Skin of body (tissue), 2 donors: ENCODE data around the gene LIMS2. TPM values are rescaled to one million over a fixed set of nuclear protein-coding genes. Genes with fewer than 3 reads are reported as not detected.

Experiments
- DNase-seq: peaks from one replicate; lab custom pipeline; 2025; lab: John Stamatoyannopoulos, UW
- total RNA-seq: library from RNA; depleted of rRNA; stranded (reverse); fragments of >200 nt; gene quantifications from one replicate; pipeline ENCODE4 v1.2.3, GENCODE V29; 2014

Gene LIMS2
- total RNA-seq, result 3.8 TPM

GRCh38 chr2:127675331-127676261 lies at the start of gene LIMS2:
Gene LIMS2, minus strand, starts transcription at chr2:127675530. Its CDS starts 506 bp downstream, at chr2:127675024.
- no peak for DNase-seq

- no peak for DNase-seq
Measured at GRCh38 chr2:127722807-127723206, 47.5 kb upstream of the LIMS2 start.

- no peak for DNase-seq
Measured at GRCh38 chr2:127721978-127722355, 46.6 kb upstream of the LIMS2 start.

GRCh38 chr2:127721311-127721977 lies 46.1 kb upstream of the LIMS2 start:
- no peak for DNase-seq

- DNase-seq, result no peak
Measured at GRCh38 chr2:127719301-127720218, 44.2 kb upstream of the LIMS2 start.

- no peak for DNase-seq
Measured at GRCh38 chr2:127718271-127718670, 42.9 kb upstream of the LIMS2 start.

GRCh38 chr2:127715778-127716449 lies 40.6 kb upstream of the LIMS2 start:
- no peak for DNase-seq

- DNase-seq, result no peak
Measured at GRCh38 chr2:127713562-127713961, 38.2 kb upstream of the LIMS2 start.

GRCh38 chr2:127712999-127713398 lies 37.7 kb upstream of the LIMS2 start:
- no peak for DNase-seq

- DNase-seq, result no peak
Measured at GRCh38 chr2:127709336-127709735, 34.0 kb upstream of the LIMS2 start.

GRCh38 chr2:127707890-127708648 lies 32.7 kb upstream of the LIMS2 start:
- no peak for DNase-seq

GRCh38 chr2:127706215-127706990 lies 31.1 kb upstream of the LIMS2 start:
- no peak for DNase-seq

- peak; percentile 19 for DNase-seq
Measured at GRCh38 chr2:127705391-127706065, 30.2 kb upstream of the LIMS2 start.

- DNase-seq, result no peak
Measured at GRCh38 chr2:127704641-127705390, 29.5 kb upstream of the LIMS2 start.

GRCh38 chr2:127703282-127703681 lies 28.0 kb upstream of the LIMS2 start:
- DNase-seq, result no peak

- no peak for DNase-seq
Measured at GRCh38 chr2:127702395-127703009, 27.2 kb upstream of the LIMS2 start.

GRCh38 chr2:127701651-127702394 lies 26.5 kb upstream of the LIMS2 start:
- DNase-seq, result peak; percentile 71
